ENCODE measurements around the gene IRAK2.
"Not testable (repeated sequence)": the region's sequence is repeated elsewhere in the genome, so short reads cannot be mapped to it uniquely, and the experiment has no call there.

Gene IRAK2

DNA sequence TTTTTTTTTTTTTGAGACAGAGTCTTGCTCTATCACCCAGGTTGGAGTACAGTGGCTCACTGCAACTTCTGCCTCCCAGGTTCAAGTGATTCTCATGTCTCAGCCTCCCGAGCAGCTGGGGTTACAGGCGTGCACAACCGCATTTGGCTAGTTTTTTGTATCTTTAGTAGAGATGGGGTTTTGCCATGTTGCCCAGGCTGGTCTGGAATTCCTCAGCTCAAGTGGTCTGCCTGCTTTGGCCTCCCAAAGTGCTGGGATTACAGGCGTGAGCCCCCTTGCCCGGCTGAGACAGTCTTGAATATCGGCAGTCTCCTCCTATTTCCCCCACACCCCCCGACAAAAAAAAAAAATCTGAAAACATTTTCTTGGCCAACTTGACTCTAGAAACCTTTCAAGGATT, 102.2 kb downstream of the IRAK2 start:
- not testable (repeated sequence) for H3K9ac ChIP-seq (ENCODE audit: low read length); H3K4me3 ChIP-seq (ENCODE audit: low read length)
- H3K36me3 ChIP-seq (ENCODE audit: control insufficient read depth, insufficient read depth, low read length, severe bottlenecking), result peaks cover 44% of the 10 kb centered on the region

GRCh38 chr3:10268116-10268515, 103.4 kb downstream of the IRAK2 start:
- no peaks in the 10 kb centered on the region for H3K27me3 ChIP-seq (replicated peaks; ENCODE audit: control insufficient read depth, insufficient read depth, low read length)
- no peak overlapping the region for H3K9ac ChIP-seq (ENCODE audit: low read length)
- peaks cover 1% of the 10 kb centered on the region for H3K4me1 ChIP-seq (ENCODE audit: control insufficient read depth, insufficient read depth, low read length)
- H3K9me3 ChIP-seq (ENCODE audit: control insufficient read depth, low read length), result no peaks in the 10 kb centered on the region
- H3K36me3 ChIP-seq (ENCODE audit: control insufficient read depth, insufficient read depth, low read length, severe bottlenecking), result peaks cover 43% of the 10 kb centered on the region
- no peak overlapping the region for H3K4me3 ChIP-seq (ENCODE audit: low read length)
- DNase-seq (ENCODE audit: low read depth), result no peak

More for the DNA sequence above, 102.2 kb downstream of the IRAK2 start:
- not testable (repeated sequence) for H3K27me3 ChIP-seq (replicated peaks; ENCODE audit: control insufficient read depth, insufficient read depth, low read length); H3K9me3 ChIP-seq (ENCODE audit: control insufficient read depth, low read length); H3K4me1 ChIP-seq (ENCODE audit: control insufficient read depth, insufficient read depth, low read length); DNase-seq (ENCODE audit: low read depth)

GRCh38 chr3:10268930-10269329, 104.2 kb downstream of the IRAK2 start:
- peaks cover 10% of the 10 kb centered on the region for H3K4me1 ChIP-seq (ENCODE audit: control insufficient read depth, insufficient read depth, low read length)
- peaks cover 43% of the 10 kb centered on the region for H3K36me3 ChIP-seq (ENCODE audit: control insufficient read depth, insufficient read depth, low read length, severe bottlenecking)
- no peaks in the 10 kb centered on the region for H3K27me3 ChIP-seq (replicated peaks; ENCODE audit: control insufficient read depth, insufficient read depth, low read length)

GRCh38 chr3:10269443-10269842, 104.7 kb downstream of the IRAK2 start:
- no peak for DNase-seq (ENCODE audit: low read depth)
- peaks cover 15% of the 10 kb centered on the region for H3K4me1 ChIP-seq (ENCODE audit: control insufficient read depth, insufficient read depth, low read length)
- H3K9ac ChIP-seq (ENCODE audit: low read length), result no peak overlapping the region
- H3K36me3 ChIP-seq (ENCODE audit: control insufficient read depth, insufficient read depth, low read length, severe bottlenecking), result peaks cover 43% of the 10 kb centered on the region
- no peaks in the 10 kb centered on the region for H3K9me3 ChIP-seq (ENCODE audit: control insufficient read depth, low read length)
- no peak overlapping the region for H3K4me3 ChIP-seq (ENCODE audit: low read length)
- H3K27me3 ChIP-seq (replicated peaks; ENCODE audit: control insufficient read depth, insufficient read depth, low read length), result no peaks in the 10 kb centered on the region

More at GRCh38 chr3:10268930-10269329, 104.2 kb downstream of the IRAK2 start:
- Histone ChIP-seq H3K9me3 (ENCODE audit: control insufficient read depth, low read length) (no peaks in the 10 kb centered on the region), H3K4me3 (ENCODE audit: low read length) (no peak overlapping the region), H3K9ac (ENCODE audit: low read length) (no peak overlapping the region)
- no peak for DNase-seq (ENCODE audit: low read depth)

DNA sequence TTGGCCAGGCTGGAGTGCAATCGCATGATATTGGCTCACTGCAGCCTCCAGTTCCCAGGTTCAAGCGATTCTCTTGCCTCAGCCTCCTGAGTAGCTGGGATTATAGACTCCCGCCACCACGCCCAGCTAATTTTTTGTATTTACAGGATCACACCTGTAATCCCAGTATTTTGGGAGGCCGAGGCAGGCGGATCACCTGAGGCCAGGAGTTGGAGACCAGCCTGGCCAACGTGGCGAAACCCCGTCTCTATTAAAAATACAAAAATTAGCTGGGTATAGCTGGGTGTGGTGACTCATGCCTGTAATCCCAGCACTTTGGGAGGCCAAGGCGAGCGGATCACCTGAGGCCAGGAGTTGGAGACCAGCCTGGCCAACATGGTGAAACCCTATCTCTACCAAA, 107.8 kb downstream of the IRAK2 start:
- H3K9ac ChIP-seq (ENCODE audit: low read length); H3K9me3 ChIP-seq (ENCODE audit: control insufficient read depth, low read length); H3K4me3 ChIP-seq (ENCODE audit: low read length); DNase-seq (ENCODE audit: low read depth); H3K27me3 ChIP-seq (replicated peaks; ENCODE audit: control insufficient read depth, insufficient read depth, low read length): not testable (repeated sequence)
- peaks cover 44% of the 10 kb centered on the region for H3K36me3 ChIP-seq (ENCODE audit: control insufficient read depth, insufficient read depth, low read length, severe bottlenecking)
- H3K4me1 ChIP-seq (ENCODE audit: control insufficient read depth, insufficient read depth, low read length), result peaks cover 15% of the 10 kb centered on the region

DNA sequence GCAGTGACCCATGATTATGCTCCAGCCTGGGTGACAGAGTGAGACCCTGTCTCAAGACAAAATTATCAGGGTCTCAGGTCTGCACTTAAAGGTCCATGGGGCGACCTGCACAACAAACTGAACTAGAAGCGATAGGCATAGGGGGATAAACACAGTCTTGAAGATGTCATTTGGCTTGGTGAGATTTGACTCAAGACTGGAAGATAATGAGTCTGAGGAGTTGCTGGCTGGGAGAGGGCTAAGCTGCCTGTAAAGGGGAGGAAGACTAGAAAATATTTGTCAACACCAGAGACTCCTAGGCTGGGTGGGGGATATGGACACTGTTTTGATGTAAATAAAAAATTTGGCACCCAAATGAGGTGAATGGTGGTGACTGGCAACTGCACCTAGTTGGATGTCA, 108.3 kb downstream of the IRAK2 start:
- peaks cover 49% of the 10 kb centered on the region for H3K36me3 ChIP-seq (ENCODE audit: control insufficient read depth, insufficient read depth, low read length, severe bottlenecking)

GRCh38 chr3:10273702-10274305, 109.1 kb downstream of the IRAK2 start:
- peaks cover 55% of the 10 kb centered on the region for H3K36me3 ChIP-seq (ENCODE audit: control insufficient read depth, insufficient read depth, low read length, severe bottlenecking)
- peaks cover 15% of the 10 kb centered on the region for H3K4me1 ChIP-seq (ENCODE audit: control insufficient read depth, insufficient read depth, low read length)
- H3K27me3 ChIP-seq (replicated peaks; ENCODE audit: control insufficient read depth, insufficient read depth, low read length), result no peaks in the 10 kb centered on the region
- no peaks in the 10 kb centered on the region for H3K9me3 ChIP-seq (ENCODE audit: control insufficient read depth, low read length)
- H3K9ac ChIP-seq (ENCODE audit: low read length), result no peak overlapping the region
- no peak for DNase-seq (ENCODE audit: low read depth)
- no peak overlapping the region for H3K4me3 ChIP-seq (ENCODE audit: low read length)

More for the DNA sequence above, 108.3 kb downstream of the IRAK2 start:
- Histone ChIP-seq H3K9me3 (ENCODE audit: control insufficient read depth, low read length) (no peaks in the 10 kb centered on the region), H3K27me3 (replicated peaks; ENCODE audit: control insufficient read depth, insufficient read depth, low read length) (no peaks in the 10 kb centered on the region), H3K4me3 (ENCODE audit: low read length) (no peak overlapping the region), H3K4me1 (ENCODE audit: control insufficient read depth, insufficient read depth, low read length) (peaks cover 15% of the 10 kb centered on the region), H3K9ac (ENCODE audit: low read length) (no peak overlapping the region)
- no peak for DNase-seq (ENCODE audit: low read depth)

DNA sequence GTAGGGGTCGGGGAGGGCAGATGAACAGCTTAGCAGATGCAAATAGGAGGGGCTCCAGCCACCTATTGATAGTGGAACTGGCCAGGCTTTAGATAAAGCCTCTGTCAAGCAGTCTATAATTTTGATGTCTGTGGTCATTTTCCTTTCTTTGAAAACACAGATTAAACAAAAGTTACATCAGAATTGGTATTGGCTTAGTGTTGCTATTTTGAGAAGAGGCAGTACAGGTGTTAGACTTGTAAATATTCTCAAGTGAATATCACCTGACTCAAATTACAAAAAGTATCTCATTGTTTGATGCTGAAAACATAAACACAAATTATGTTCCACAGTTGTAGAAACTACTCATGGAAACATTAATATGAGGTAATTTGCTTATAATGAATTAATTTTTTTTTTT, 109.9 kb downstream of the IRAK2 start:
- Histone ChIP-seq H3K4me1 (ENCODE audit: control insufficient read depth, insufficient read depth, low read length) (peaks cover 15% of the 10 kb centered on the region), H3K9me3 (ENCODE audit: control insufficient read depth, low read length) (no peaks in the 10 kb centered on the region), H3K4me3 (ENCODE audit: low read length) (no peak overlapping the region), H3K36me3 (ENCODE audit: control insufficient read depth, insufficient read depth, low read length, severe bottlenecking) (peaks cover 55% of the 10 kb centered on the region), H3K9ac (ENCODE audit: low read length) (no peak overlapping the region), H3K27me3 (replicated peaks; ENCODE audit: control insufficient read depth, insufficient read depth, low read length) (no peaks in the 10 kb centered on the region)
- DNase-seq (ENCODE audit: low read depth), result no peak

- Histone ChIP-seq H3K27me3 (replicated peaks; ENCODE audit: control insufficient read depth, insufficient read depth, low read length) (no peaks in the 10 kb centered on the region), H3K4me3 (ENCODE audit: low read length) (no peak overlapping the region), H3K4me1 (ENCODE audit: control insufficient read depth, insufficient read depth, low read length) (peaks cover 22% of the 10 kb centered on the region), H3K36me3 (ENCODE audit: control insufficient read depth, insufficient read depth, low read length, severe bottlenecking) (peaks cover 51% of the 10 kb centered on the region), H3K9me3 (ENCODE audit: control insufficient read depth, low read length) (no peaks in the 10 kb centered on the region), H3K9ac (ENCODE audit: low read length) (no peak overlapping the region)
- DNase-seq (ENCODE audit: low read depth), result no peak
These were observed 112.5 kb downstream of the IRAK2 start for GRCh38 chr3:10277115-10277625.

- Histone ChIP-seq H3K4me1 (ENCODE audit: control insufficient read depth, insufficient read depth, low read length) (peaks cover 20% of the 10 kb centered on the region), H3K9me3 (ENCODE audit: control insufficient read depth, low read length) (no peaks in the 10 kb centered on the region), H3K4me3 (ENCODE audit: low read length) (no peak overlapping the region), H3K36me3 (ENCODE audit: control insufficient read depth, insufficient read depth, low read length, severe bottlenecking) (peaks cover 54% of the 10 kb centered on the region), H3K27me3 (replicated peaks; ENCODE audit: control insufficient read depth, insufficient read depth, low read length) (no peaks in the 10 kb centered on the region), H3K9ac (ENCODE audit: low read length) (no peak overlapping the region)
- no peak for DNase-seq (ENCODE audit: low read depth)
These were observed 113.8 kb downstream of the IRAK2 start for GRCh38 chr3:10278501-10278900.

GRCh38 chr3:10279384-10280176, 114.9 kb downstream of the IRAK2 start:
- DNase-seq (ENCODE audit: low read depth), result no peak
- H3K36me3 ChIP-seq (ENCODE audit: control insufficient read depth, insufficient read depth, low read length, severe bottlenecking), result peaks cover 63% of the 10 kb centered on the region

More at GRCh38 chr3:10279384-10280176, 114.9 kb downstream of the IRAK2 start:
- Histone ChIP-seq H3K27me3 (replicated peaks; ENCODE audit: control insufficient read depth, insufficient read depth, low read length) (no peaks in the 10 kb centered on the region), H3K9ac (ENCODE audit: low read length) (no peak overlapping the region), H3K4me1 (ENCODE audit: control insufficient read depth, insufficient read depth, low read length) (peaks cover 10% of the 10 kb centered on the region), H3K4me3 (ENCODE audit: low read length) (no peak overlapping the region), H3K9me3 (ENCODE audit: control insufficient read depth, low read length) (no peaks in the 10 kb centered on the region)

Measured in adipocyte (in vitro differentiated cells).